ENCODE measurements around the gene FBXL13.

Gene FBXL13

GRCh38 chr7:103073989-103074518, 542 bp downstream of the FBXL13 start:
- TF ChIP-seq CTCF (IDR thresholded peaks at IDR 0.05; ENCODE audit: low read depth, low read length, missing control alignments), result no peak
- no peak for DNase-seq (ENCODE audit: extremely low read depth, low read depth)
- peak overlapping the region; percentile 61 for H3K4me3 ChIP-seq (replicated peaks; ENCODE audit: low read depth, low read length)

- H3K4me3 ChIP-seq (replicated peaks; ENCODE audit: low read depth, low read length), result no peak overlapping the region
- TF ChIP-seq CTCF (IDR thresholded peaks at IDR 0.05; ENCODE audit: low read depth, low read length, missing control alignments), result no peak
Measured at GRCh38 chr7:103071000-103071399, 3.6 kb downstream of the FBXL13 start.

GRCh38 chr7:103068414-103069403, 5.9 kb downstream of the FBXL13 start:
- TF ChIP-seq CTCF (IDR thresholded peaks at IDR 0.05; ENCODE audit: low read depth, low read length, missing control alignments), result no peak
- H3K4me3 ChIP-seq (replicated peaks; ENCODE audit: low read depth, low read length), result no peak overlapping the region
- DNase-seq (ENCODE audit: extremely low read depth, low read depth), result no peak

More at GRCh38 chr7:103071000-103071399, 3.6 kb downstream of the FBXL13 start:
- DNase-seq (ENCODE audit: extremely low read depth, low read depth), result no peak

- peak; percentile 70 for TF ChIP-seq CTCF (IDR thresholded peaks at IDR 0.05; ENCODE audit: low read depth, low read length, missing control alignments)
- H3K4me3 ChIP-seq (replicated peaks; ENCODE audit: low read depth, low read length), result no peak overlapping the region
- DNase-seq (ENCODE audit: extremely low read depth, low read depth), result peak; percentile 14
Measured at GRCh38 chr7:103065667-103066066, 8.9 kb downstream of the FBXL13 start.

GRCh38 chr7:103063895-103064294, 10.7 kb downstream of the FBXL13 start:
- TF ChIP-seq CTCF (IDR thresholded peaks at IDR 0.05; ENCODE audit: low read depth, low read length, missing control alignments), result no peak
- H3K4me3 ChIP-seq (replicated peaks; ENCODE audit: low read depth, low read length), result no peak overlapping the region
- no peak for DNase-seq (ENCODE audit: extremely low read depth, low read depth)

GRCh38 chr7:103059471-103059870, 15.1 kb downstream of the FBXL13 start:
- no peak overlapping the region for H3K4me3 ChIP-seq (replicated peaks; ENCODE audit: low read depth, low read length)
- no peak for TF ChIP-seq CTCF (IDR thresholded peaks at IDR 0.05; ENCODE audit: low read depth, low read length, missing control alignments)
- DNase-seq (ENCODE audit: extremely low read depth, low read depth), result no peak
